Measurements from ENCODE around the gene BAD. TPM values are rescaled to one million over a fixed set of nuclear protein-coding genes. Genes with fewer than 3 reads are reported as not detected.

The BAD gene
- total RNA-seq (2014; rRNA removed; shearing (Covaris generic)) (43.3 and 74.2 TPM in 2 replicates), total RNA-seq (2022) (19.3 and 21.2 TPM in 2 replicates), Bru-seq, nascent RNA (percentile 41 among the genes with signal in this experiment), BruChase-seq, experiment 1, labeled RNA remaining after a 6-hour chase (percentile 47 among the genes with signal in this experiment), BruChase-seq, experiment 2, labeled RNA remaining after a 2-hour chase (percentile 49 among the genes with signal in this experiment)
- long read RNA-seq, transcript BAD-201 (4 exons, 929 nt): major isoform, 28 of 37 reads
- long read RNA-seq, partial matches to known transcripts: 0 of 37 reads
- long read RNA-seq, other reads (novel, unspliced or antisense): 8 of 37 reads

GRCh38 chr11:64284048-64284961 lies at the start of gene BAD:
Gene BAD (minus strand): TSS chr11:64284665. CDS start chr11:64284368, 297 bp downstream.
- no peak for TF ChIP-seq EZH2phosphoT487 (IDR thresholded peaks at IDR 0.05; ENCODE audit: borderline replicate concordance, low read depth, low read length)
- TF ChIP-seq, protein P1, sequence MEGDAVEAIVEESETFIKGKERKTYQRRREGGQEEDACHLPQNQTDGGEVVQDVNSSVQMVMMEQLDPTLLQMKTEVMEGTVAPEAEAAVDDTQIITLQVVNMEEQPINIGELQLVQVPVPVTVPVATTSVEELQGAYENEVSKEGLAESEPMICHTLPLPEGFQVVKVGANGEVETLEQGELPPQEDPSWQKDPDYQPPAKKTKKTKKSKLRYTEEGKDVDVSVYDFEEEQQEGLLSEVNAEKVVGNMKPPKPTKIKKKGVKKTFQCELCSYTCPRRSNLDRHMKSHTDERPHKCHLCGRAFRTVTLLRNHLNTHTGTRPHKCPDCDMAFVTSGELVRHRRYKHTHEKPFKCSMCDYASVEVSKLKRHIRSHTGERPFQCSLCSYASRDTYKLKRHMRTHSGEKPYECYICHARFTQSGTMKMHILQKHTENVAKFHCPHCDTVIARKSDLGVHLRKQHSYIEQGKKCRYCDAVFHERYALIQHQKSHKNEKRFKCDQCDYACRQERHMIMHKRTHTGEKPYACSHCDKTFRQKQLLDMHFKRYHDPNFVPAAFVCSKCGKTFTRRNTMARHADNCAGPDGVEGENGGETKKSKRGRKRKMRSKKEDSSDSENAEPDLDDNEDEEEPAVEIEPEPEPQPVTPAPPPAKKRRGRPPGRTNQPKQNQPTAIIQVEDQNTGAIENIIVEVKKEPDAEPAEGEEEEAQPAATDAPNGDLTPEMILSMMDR (conservative IDR thresholded peaks at IDR 0.05; ENCODE audit: low read length): 0 out of 2 replicates have a peak, but pooled peaks have one; percentile 14
- H4K20me1 ChIP-seq (ENCODE audit: insufficient read depth, low read length): no peaks in the 10 kb centered on the region
- H3K27ac ChIP-seq (ENCODE audit: low read depth, low read length, poor library complexity, severe bottlenecking): peak within 1 kb of the TSS; percentile 80
- CTCF ChIA-PET (ENCODE audit: unreplicated experiment): interaction anchor here (0.5 to 0.6 kb wide), 2 partner anchors 17 to 166 kb away, joined by 3 read pairs; no protein-coding TSS in a partner anchor
- no peaks in the 10 kb centered on the region for H3K9me3 ChIP-seq (ENCODE audit: low read length)
- peak within 1 kb of the TSS; percentile 73 for H3K4me3 ChIP-seq (ENCODE audit: low read depth, low read length, poor library complexity, severe bottlenecking)
- POLR2A ChIA-PET: interaction anchor here (0.7 to 2.6 kb wide), 6 partner anchors 14 to 576 kb away, joined by 3 to 8 read pairs (median 3); partner anchors contain the start of genes FERMT3, PRDX5, STIP1 and TRMT112
- BruUV-seq (replicated peaks): no TSS peak
- H3K36me3 ChIP-seq (ENCODE audit: insufficient read depth, low read length): peaks cover 5% of the 10 kb centered on the region; the same call in 1 of the 2 replicates
- intact Hi-C loops (cut with micrococcal nuclease; ENCODE audit: unreplicated experiment): no loop called here
- peak within 1 kb of the TSS; percentile 65 for H2AFZ ChIP-seq (ENCODE audit: low read length)
- H3K4me2 ChIP-seq (ENCODE audit: low read length): peak within 1 kb of the TSS; percentile 97
- DNase-seq (ENCODE audit: low spot score): peak; percentile 94
- peaks cover 14% of the 10 kb centered on the region for H3K4me1 ChIP-seq (ENCODE audit: insufficient read depth, low read length, poor library complexity, severe bottlenecking)
- H3K9me2 ChIP-seq (ENCODE audit: insufficient read depth, low read length): no peaks in the 10 kb centered on the region
- H3K79me2 ChIP-seq (ENCODE audit: insufficient read depth, low read depth, low read length): no peaks in the 10 kb centered on the region

GRCh38 chr11:64333556-64333955 lies 49.1 kb upstream of the BAD start:
- Histone ChIP-seq H3K4me2 (ENCODE audit: low read length) (no peak overlapping the region), H3K79me2 (ENCODE audit: insufficient read depth, low read depth, low read length) (no peaks in the 10 kb centered on the region; the same call in 1 of the 2 replicates), H3K4me3 (ENCODE audit: low read depth, low read length, poor library complexity, severe bottlenecking) (no peak overlapping the region), H3K4me1 (ENCODE audit: insufficient read depth, low read length, poor library complexity, severe bottlenecking) (peaks cover 41% of the 10 kb centered on the region), H3K27ac (ENCODE audit: low read depth, low read length, poor library complexity, severe bottlenecking) (no peak overlapping the region), H2AFZ (ENCODE audit: low read length) (no peak overlapping the region), H3K9me2 (ENCODE audit: insufficient read depth, low read length) (no peaks in the 10 kb centered on the region), H3K9me3 (ENCODE audit: low read length) (no peaks in the 10 kb centered on the region), H3K36me3 (ENCODE audit: insufficient read depth, low read length) (peaks cover 21% of the 10 kb centered on the region), H4K20me1 (ENCODE audit: insufficient read depth, low read length) (no peaks in the 10 kb centered on the region)
- POLR2A ChIA-PET: interaction anchor here (0.8 kb wide), 1 partner anchor 16 kb away, joined by 3 read pairs; the partner anchor contains the start of gene PRDX5
- intact Hi-C loops (cut with micrococcal nuclease; ENCODE audit: unreplicated experiment): no loop called here
- CTCF ChIA-PET (ENCODE audit: unreplicated experiment): no interaction called here
- no peak for DNase-seq (ENCODE audit: low spot score)
- TF ChIP-seq EZH2phosphoT487 (IDR thresholded peaks at IDR 0.05; ENCODE audit: borderline replicate concordance, low read depth, low read length): no peak
- TF ChIP-seq, protein P1 (conservative IDR thresholded peaks at IDR 0.05; ENCODE audit: low read length): no peak
- no TSS peak for BruUV-seq (replicated peaks)

Data from OCI-LY7 (cell line).